ENCODE data around the gene CD59. TPM values are rescaled to one million over a fixed set of nuclear protein-coding genes. Genes with fewer than 3 reads are reported as not detected.
"Not testable (repeated sequence)": the region's sequence is repeated elsewhere in the genome, so short reads cannot be mapped to it uniquely, and the experiment has no call there.

Gene CD59
- total RNA-seq, 1 donor from 2014 or later = 546 TPM

- DNase-seq (ENCODE audit: low spot score) = no peak
These were observed 67.8 kb downstream of the CD59 start for GRCh38 chr11:33668468-33668825.

- no peak for DNase-seq (ENCODE audit: low spot score)
These were observed 68.3 kb downstream of the CD59 start for GRCh38 chr11:33667819-33668467.

DNA sequence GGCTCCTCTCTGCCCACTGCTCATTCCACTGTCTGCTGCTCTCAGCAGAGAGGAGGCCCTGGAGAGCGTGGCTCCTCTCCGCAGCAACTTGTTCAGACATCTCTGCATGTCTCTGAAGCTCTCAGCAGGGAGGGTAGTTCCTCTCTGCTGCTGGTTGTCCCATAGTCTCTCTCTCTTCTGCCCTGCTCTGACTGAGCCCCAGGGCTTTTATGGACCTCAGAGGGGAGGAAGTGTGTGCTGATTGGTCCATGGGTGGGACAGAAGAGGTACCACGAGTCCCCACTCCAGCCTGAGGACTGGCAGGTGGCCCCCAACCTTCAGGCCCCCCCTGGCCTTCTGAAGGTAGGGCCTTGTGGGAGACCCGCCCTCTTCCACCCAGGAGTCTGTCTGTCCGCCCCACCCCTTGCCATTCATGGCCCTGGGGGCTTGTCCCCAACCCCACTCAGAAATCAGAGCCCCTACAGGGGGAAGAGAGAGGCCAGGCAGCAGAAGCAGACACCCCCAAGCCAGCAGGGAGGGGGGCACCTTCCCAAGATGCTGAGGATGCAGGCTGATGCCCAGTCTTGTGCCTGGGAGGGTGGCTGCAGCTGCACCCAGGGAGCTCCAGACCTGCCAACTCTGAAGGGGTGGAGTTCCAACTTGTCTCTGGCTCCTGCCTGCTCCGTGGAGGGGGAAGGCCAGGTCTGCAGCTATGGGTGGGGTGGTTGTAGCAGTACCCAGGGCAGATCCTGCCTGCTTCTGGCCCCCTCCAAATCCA lies 70.7 kb downstream of the CD59 start:
- DNase-seq (ENCODE audit: low spot score) = no peak

DNA sequence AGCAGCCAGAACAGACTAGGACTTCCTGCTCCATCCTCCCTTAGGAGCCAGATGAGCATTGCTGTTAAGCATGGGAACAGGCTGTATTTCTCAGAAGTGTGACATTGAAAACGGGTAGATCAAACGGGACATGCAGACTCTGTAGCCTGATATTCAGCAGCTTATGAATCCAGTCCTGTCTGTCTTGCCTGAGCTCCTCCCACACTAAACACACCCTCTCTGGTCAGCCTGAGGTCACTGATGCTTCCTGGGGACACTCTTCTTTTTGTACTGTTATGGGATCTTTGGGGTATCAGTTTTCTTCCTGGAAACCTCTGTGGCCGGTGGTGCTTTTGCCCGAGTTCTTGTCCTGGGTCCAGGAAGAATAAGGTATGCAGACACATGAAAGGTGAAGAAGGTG lies 71.4 kb downstream of the CD59 start:
- no peak for DNase-seq (ENCODE audit: low spot score)

DNA sequence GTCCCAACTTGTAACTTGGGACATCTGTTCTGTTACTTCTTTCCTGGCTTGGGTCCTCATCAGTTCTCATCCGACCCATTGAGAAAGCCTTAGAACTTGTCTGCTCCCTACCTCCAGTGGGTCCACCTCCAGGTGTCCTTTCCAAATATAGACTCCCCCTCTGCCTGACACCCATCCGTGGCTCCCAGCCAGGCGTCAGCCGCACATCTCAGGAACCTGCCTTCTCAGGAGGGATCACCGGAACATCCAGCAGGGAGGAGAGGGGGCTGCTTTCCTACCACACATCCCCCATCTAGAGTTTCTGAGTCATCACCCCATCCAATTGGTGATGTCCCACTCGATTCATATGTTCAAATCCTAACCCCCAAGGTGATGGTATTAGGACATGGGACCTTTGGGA lies 72.1 kb downstream of the CD59 start:
- no peak for DNase-seq (ENCODE audit: low spot score)

DNA sequence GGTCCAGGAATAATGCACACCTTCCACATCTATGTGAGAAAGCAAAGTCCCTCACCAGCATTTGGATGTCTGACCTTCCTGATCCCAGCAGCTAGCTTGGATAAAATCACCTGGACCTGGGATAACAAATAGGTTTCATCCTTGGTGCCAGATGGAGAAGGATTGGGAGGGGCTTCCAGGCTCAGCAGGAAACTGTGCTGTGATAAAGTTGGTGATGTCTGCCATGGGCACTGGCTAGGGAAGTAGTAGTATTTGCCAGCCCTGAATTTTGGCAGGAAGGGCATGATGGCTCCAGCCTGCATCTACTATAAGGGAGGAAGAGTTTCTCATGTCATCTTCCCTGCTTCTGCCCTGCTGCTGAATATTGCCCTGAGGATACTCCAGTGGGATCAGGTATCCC lies 73.1 kb downstream of the CD59 start:
- no peak for DNase-seq (ENCODE audit: low spot score)

DNA sequence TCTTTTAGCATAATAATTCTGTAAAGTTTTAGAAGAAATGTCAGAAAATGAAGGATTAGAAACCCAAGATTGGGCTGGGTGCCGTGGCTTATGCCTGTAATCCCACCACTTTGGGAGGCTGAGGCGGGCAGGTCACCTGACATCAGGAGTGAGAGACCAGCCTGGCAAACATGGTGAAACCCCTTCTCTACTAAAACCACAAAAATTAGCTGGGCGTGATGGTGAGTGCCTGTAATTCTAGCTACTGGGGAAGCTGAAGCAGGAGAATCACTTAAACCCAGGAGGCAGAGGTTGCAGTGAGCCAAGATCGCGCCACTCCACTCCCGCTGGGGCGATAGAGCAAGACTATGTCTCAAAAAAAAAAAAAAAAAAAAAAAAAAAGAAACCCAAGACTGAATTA lies 74.7 kb downstream of the CD59 start:
- not testable (repeated sequence) for DNase-seq (ENCODE audit: low spot score)

GRCh38 chr11:33660962-33661361 lies 75.3 kb downstream of the CD59 start:
- DNase-seq (ENCODE audit: low spot score) = no peak

DNA sequence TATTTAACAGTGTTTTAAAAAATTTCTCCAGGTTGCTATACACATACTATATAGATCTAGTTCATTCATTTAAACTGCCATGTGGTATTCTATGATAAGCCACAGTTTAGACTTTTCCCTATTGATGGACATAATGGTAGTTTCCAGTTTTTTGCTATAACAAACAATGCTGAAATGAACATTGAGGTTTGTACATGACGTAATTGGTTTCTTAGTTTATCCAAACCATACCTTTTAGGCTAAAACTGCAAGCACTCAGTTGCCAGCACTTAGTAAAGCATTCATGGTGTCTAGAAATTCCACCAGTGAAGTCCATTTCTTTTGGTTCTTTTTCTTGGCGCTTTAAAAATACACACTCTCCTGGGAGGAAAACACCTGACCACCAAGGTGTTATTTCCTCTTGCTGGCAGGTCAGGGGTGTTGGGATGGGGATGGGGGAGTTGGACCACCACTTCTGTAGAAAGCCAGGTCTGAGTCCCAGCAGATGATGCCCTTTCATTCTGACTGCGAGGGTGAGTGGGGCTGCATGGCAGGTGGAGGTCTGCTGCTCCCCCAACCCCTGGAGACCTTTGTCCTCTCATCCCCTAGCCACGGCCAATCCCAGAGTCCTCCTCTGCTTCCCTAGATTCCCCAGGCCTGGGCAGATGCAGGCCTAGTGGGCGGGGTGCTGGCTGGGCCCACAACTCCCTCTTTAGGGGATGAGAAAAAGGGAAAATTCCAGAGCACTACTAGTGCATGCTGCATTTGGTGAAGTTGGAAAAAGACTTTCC lies 76.7 kb downstream of the CD59 start:
- no peak for DNase-seq (ENCODE audit: low spot score)

GRCh38 chr11:33658195-33658900 lies 77.9 kb downstream of the CD59 start:
- no peak for DNase-seq (ENCODE audit: low spot score)

DNA sequence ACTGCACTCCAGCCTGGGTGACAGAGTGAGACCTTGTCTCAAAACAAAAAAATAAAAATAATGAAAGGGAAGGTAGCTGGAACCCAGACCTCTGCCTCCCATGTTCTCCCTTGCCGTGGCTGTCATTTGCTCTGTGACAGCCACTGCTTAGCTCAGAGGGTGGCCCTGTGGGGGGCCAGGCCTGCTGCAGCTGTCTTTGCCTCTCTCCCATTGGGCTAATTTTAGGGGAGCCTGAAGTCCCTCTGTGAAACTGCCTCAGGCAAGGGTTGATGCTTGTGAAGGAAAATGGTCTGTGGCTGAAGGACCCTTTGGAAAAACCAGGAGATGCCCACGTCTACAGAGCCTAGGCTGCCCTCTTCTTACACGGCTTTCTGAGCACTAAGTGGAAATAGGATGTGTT lies 78.5 kb downstream of the CD59 start:
- no peak for DNase-seq (ENCODE audit: low spot score)

DNA sequence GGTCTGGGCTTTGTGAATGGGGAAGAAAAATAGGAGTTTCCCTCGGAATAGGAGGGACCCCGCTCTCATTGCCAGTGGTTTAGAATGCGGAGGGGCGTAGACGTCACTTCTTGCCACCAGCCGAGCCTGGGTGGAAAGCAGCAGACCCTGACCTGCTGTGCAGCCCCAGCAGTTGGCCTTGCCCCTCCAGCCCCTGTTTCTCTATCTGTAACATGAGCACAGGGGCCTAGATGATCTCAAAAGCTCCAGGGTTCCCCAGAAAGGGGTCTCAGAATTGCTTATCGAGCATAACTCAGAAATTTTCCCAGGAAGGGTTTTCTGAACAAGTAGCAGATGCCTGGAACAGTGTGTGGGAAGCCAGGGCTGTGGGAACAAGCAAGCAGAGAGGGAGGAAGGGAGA lies 79.5 kb downstream of the CD59 start:
- DNase-seq (ENCODE audit: low spot score) = no peak

GRCh38 chr11:33655842-33656600 lies 80.2 kb downstream of the CD59 start:
- no peak for DNase-seq (ENCODE audit: low spot score)

DNA sequence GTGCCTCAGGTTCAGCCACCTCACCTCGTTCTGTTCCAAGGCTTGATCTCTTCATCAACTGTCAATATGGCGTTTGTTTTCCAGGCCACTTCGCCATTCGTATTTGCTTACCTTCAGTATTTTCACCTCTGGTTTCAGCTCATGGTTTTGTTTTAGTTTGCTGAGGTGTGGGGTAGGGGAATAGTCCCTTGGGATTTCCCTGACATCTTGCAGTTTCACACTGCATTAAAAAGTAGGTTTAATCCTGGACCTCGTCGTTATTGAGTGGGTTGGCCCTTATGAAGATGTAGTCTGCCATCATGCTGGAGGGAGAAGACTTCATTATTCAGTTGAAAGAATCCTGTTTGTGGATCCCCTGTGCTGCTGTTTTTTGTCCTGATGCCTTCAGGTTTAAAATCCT lies 81.6 kb downstream of the CD59 start:
- DNase-seq (ENCODE audit: low spot score) = no peak

Other genes with a start within 250 kb of the CD59 start
- 0.52 TPM for gene C11orf91, start 35.6 kb downstream of the CD59 start, total RNA-seq
- 36.5 TPM for gene FBXO3, start 38.1 kb upstream of the CD59 start, total RNA-seq
- 14.0 TPM for gene LMO2, start 155.7 kb upstream of the CD59 start, total RNA-seq

All from ureter (tissue), 1 donor.